Right lobe of liver (tissue), 6 donors: ENCODE results near the gene CLIC5. TPM values are rescaled to one million over a fixed set of nuclear protein-coding genes. Genes with fewer than 3 reads are reported as not detected.

Experiments
- ATAC-seq, 4 donors: fragments of 200-7000 bp; cut with Tn5 transposase; one replicate each; pipeline ENCODE4 v1.9.1; 2020; ENCODE audit warnings: mild to moderate bottlenecking in 4 of 4, moderate library complexity in 4 of 4
- DNase-seq, 3 donors: peaks; one replicate each; pipeline ENCODE4 v3.0.0-alpha.2; 2020
- H3K27ac ChIP-seq, 3 donors: fragments of 200-600 bp; one replicate each; pipeline ENCODE4 v1.8.0; 2022
- H3K27me3 ChIP-seq, 2 donors: fragments of 200-600 bp; one replicate each; pipeline ENCODE4 v1.8.0; 2022
- H3K36me3 ChIP-seq, 4 donors: fragments of 200-600 bp; sonication (generic) in 1 of 4; one replicate each; pipeline versions ENCODE4 v1.5.1 to v1.8.0; 2017 to 2022; ENCODE audit warnings: control low read depth in 1 of 4
- H3K4me1 ChIP-seq, 4 donors: fragments of 200-600 bp; sonication (generic) in 1 of 4; one replicate each; pipeline versions ENCODE4 v1.5.1 to v1.8.0; 2017 to 2022; ENCODE audit warnings: control low read depth in 1 of 4
- H3K4me3 ChIP-seq, 3 donors: fragments of 200-600 bp; one replicate each; pipeline ENCODE4 v1.8.0; 2022
- H3K9me3 ChIP-seq, 4 donors: fragments of 200-600 bp; sonication (generic) in 1 of 4; one replicate each; pipeline versions ENCODE4 v1.5.1 to v1.8.0; 2017 to 2022; ENCODE audit warnings: control low read depth in 1 of 4
- POLR2A ChIP-seq: fragments of 450-650 bp; IDR thresholded peaks from one replicate; pipeline ENCODE4 v1.6.1; 2017; ENCODE audit warnings: antibody characterized with exemption, mild to moderate bottlenecking
- WGBS: methylation state at CpG from one replicate; pipeline ENCODE4 v1.1.6; 2018; ENCODE audit warnings: low coverage, low lambda C conversion rate; ENCODE audit not compliant: insufficient coverage; ENCODE audit errors: missing lambda C conversion rate; 5-methylcytosine and 5-hydroxymethylcytosine counted together
- intact Hi-C, 2 donors: fragments of 100-400 bp; cut with DNase I; formaldehyde crosslinking; loops; one replicate each; pipeline versions ENCODE4 v1.11.2 to v1.14.1; 2022
- total RNA-seq, 6 experiments: library from RNA; depleted of rRNA in 2 of 6; stranded (reverse); fragments of >200 nt in 2 of 6; fragmentation: NEBNext Ultra II Directional in 3 of 6; extraction: Animal tissue kit (Norgen Biotek cat#: 25700) in 3 of 6; gene quantifications; one replicate each; pipeline versions ENCODE4 v1.1.0 to v1.2.4, GENCODE V29; 2016 to 2023
- TF ChIP-seq, protein P1 (sequence below), 4 donors: fragments of 200-600 bp in 3 of 4; fragments of 450-650 bp in 1 of 4; IDR thresholded peaks; one replicate each; pipeline versions ENCODE4 v1.5.1 to v1.8.0; 2016 to 2022; ENCODE audit warnings: antibody characterized with exemption in 4 of 4, mild to moderate bottlenecking in 2 of 4
- donor health status: DM: no; HTN: yes; CAD: no.
- donor health status: DM: no; HTN: no; CAD: no.
- donor health status: DM: no; HTN: no; CAD: no.
- donor health status: DM: no; HTN: yes; CAD: no.
- donor health status: DM: no; HTN: yes; CAD: no.

Gene CLIC5
- total RNA-seq, 6 experiments from 2014 or later: 0.18 to 0.42 (median 0.29) TPM

DNA sequence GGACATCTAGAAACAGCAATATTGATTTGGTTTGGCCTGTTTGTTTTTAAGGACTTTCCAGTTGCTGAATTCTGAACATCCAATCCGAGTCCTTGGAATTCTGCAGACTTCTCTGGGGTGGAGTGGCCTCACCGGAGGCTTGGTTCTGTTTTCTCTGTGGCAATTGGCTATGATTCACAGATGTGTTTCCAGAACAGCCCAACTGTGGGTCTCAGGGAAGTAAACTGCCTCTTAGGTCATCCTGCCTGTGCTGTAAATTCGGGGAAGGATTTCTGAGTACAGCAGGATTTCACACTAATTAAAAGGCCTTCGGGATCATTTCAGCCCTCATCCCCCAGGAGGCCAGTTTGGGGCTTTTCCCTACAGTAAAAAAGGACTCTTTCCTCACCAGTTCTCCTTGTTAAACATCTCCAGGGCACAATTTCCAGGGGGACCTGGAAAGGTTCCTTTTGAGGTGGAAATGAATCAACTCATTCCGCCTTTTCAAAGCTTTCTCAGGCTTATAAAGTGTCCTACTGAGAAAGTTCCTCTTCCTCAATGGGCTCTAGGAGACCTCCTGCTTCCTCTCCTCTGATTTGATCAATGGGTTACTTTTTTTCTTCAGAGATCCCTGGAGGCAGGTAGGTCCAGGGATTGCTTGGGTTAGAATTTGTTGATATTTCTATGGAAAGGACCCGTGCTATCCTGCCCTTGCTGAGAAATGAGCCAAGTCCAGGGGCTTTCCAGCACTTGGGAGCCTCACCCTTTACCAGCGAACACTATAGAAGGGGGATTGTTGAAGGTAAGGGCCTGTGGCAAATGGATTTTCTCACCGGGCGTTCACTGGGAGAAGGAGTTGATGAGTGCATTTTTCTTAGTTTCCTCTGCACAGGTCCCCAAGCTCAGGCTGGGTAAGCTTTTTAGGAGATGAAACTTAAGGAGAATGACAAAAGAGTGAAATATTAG is 114.6 kb downstream of the CLIC5 start:
- intact Hi-C loops: no loop called here
- H3K27ac ChIP-seq: no peak overlapping the region
- no peaks in the 10 kb centered on the region for H3K9me3 ChIP-seq
- 79% methylated on average over 9 of the region's 9 CpGs for WGBS
- H3K4me3 ChIP-seq: no peak overlapping the region
- ATAC-seq: no peak
- DNase-seq: no peak
- TF ChIP-seq POLR2A: no peak
- TF ChIP-seq, protein P1, sequence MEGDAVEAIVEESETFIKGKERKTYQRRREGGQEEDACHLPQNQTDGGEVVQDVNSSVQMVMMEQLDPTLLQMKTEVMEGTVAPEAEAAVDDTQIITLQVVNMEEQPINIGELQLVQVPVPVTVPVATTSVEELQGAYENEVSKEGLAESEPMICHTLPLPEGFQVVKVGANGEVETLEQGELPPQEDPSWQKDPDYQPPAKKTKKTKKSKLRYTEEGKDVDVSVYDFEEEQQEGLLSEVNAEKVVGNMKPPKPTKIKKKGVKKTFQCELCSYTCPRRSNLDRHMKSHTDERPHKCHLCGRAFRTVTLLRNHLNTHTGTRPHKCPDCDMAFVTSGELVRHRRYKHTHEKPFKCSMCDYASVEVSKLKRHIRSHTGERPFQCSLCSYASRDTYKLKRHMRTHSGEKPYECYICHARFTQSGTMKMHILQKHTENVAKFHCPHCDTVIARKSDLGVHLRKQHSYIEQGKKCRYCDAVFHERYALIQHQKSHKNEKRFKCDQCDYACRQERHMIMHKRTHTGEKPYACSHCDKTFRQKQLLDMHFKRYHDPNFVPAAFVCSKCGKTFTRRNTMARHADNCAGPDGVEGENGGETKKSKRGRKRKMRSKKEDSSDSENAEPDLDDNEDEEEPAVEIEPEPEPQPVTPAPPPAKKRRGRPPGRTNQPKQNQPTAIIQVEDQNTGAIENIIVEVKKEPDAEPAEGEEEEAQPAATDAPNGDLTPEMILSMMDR (IDR thresholded peaks at IDR 0.05): no peak
- no peaks in the 10 kb centered on the region for H3K4me1 ChIP-seq
- H3K36me3 ChIP-seq: no peaks in the 10 kb centered on the region
- no peaks in the 10 kb centered on the region for H3K27me3 ChIP-seq

DNA sequence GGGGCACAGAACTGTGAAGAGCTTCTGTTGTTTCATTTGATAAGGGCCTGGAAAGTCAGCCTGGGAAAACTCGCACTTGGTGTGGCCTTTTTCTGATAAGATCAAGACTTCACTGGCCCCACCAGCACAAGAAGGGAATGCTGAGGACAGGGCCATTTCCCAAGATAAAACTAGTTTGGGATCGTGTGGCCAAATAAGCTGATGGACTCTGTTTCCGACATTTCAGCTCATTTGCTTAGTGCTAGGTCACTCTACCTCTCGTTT is 116.0 kb downstream of the CLIC5 start:
- no peaks in the 10 kb centered on the region for H3K27me3 ChIP-seq
- no peaks in the 10 kb centered on the region for H3K36me3 ChIP-seq
- no peak overlapping the region for H3K4me3 ChIP-seq
- ATAC-seq (no peak), DNase-seq (no peak)
- H3K27ac ChIP-seq: no peak overlapping the region
- H3K9me3 ChIP-seq: no peaks in the 10 kb centered on the region
- no peaks in the 10 kb centered on the region for H3K4me1 ChIP-seq
- 87% methylated on average over 4 of the region's 4 CpGs for WGBS
- TF ChIP-seq, protein P1 (IDR thresholded peaks at IDR 0.05): no peak
- TF ChIP-seq POLR2A: no peak
- intact Hi-C loops: no loop called here

GRCh38 chr6:45898941-45899682 is 116.5 kb downstream of the CLIC5 start:
- TF ChIP-seq, protein P1 (IDR thresholded peaks at IDR 0.05): no peak
- no peak for TF ChIP-seq POLR2A
- intact Hi-C loops: no loop called here

DNA sequence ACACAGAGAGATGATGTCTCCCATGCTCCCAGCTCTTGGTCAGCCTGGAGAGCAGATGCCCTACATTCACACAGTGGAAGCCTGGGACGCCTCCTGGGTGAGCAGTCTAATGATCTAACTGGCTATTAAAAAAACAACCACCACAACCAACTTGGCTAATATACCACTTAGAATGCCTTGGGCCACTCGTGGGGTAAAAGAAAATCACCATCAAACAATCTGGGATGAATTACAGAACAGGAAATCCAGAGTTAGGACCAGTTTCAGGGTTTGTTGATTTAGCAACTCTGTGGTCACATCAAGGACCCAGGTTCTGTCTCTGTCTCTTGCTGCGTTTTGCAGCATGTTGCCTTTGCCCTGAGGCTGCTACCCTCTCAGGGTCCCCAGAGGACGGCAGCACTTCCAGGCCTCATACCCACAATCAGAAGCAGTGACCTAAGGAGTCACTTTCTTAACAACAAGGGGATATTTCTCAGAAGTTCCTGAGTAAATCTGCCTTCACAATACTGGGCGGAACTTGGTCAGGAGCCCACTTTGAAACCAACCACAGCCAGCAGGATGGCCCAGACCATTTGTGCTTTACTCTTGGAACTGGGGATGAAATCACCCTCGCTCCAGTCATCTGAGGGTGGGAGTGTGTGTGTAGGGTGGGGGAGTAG is 118.7 kb downstream of the CLIC5 start:
- ATAC-seq: no peak
- 13% methylated on average over 2 of the region's 6 CpGs for WGBS
- TF ChIP-seq, protein P1 (IDR thresholded peaks at IDR 0.05): no peak
- TF ChIP-seq POLR2A: no peak

More at GRCh38 chr6:45898941-45899682, 116.5 kb downstream of the CLIC5 start:
- H3K27me3 ChIP-seq: no peaks in the 10 kb centered on the region
- H3K9me3 ChIP-seq: no peaks in the 10 kb centered on the region
- no peak overlapping the region for H3K4me3 ChIP-seq
- WGBS: 67% methylated on average over 7 of the region's 7 CpGs
- H3K27ac ChIP-seq: no peak overlapping the region
- DNase-seq (no peak), ATAC-seq (no peak)
- H3K4me1 ChIP-seq: no peaks in the 10 kb centered on the region
- H3K36me3 ChIP-seq: no peaks in the 10 kb centered on the region

More for the DNA sequence above, 118.7 kb downstream of the CLIC5 start:
- Histone ChIP-seq H3K36me3 (no peaks in the 10 kb centered on the region), H3K4me3 (no peak overlapping the region), H3K27ac (no peak overlapping the region), H3K9me3 (no peaks in the 10 kb centered on the region), H3K27me3 (no peaks in the 10 kb centered on the region), H3K4me1 (no peaks in the 10 kb centered on the region)
- intact Hi-C loops: no loop called here
- no peak for DNase-seq
